OCI-LY1 (cell line): ENCODE data around the gene ITGB4.

Experiments
- CTCF ChIP-seq: fragments of 200-600 bp; sonication (generic), shearing (Covaris generic); IDR thresholded peaks from 2 replicates; pipeline ENCODE4 v1.5.1; 2017; ENCODE audit warnings: mild to moderate bottlenecking, antibody characterized with exemption, low read length, moderate library complexity, mixed read lengths
- EZH2 ChIP-seq: fragments of 200-600 bp; sonication (generic), shearing (Covaris generic); IDR thresholded peaks from 2 replicates; pipeline ENCODE4 v1.8.0; 2017; ENCODE audit warnings: borderline replicate concordance, mixed run types, mild to moderate bottlenecking, antibody characterized with exemption, low read length, moderate library complexity, mixed read lengths

GRCh38 chr17:75695830-75696271 lies 25.4 kb upstream of the ITGB4 start:
- TF ChIP-seq CTCF: no peak
- no peak for TF ChIP-seq EZH2
